A673 (cell line): ENCODE results near the gene ADH1A.

Experiments
- EZH2 ChIP-seq: fragments of 200-600 bp; sonication (generic); IDR thresholded peaks from 2 replicates; pipeline ENCODE4 v1.6.1; 2017; ENCODE audit warnings: borderline replicate concordance, low read depth, mild to moderate bottlenecking, mixed read lengths, antibody characterized with exemption, low read length; ENCODE audit not compliant: poor library complexity, severe bottlenecking
- TF ChIP-seq, protein P1 (sequence below): fragments of 300-800, 200-600 bp; sonication (generic); conservative IDR thresholded peaks from 2 replicates; pipeline ENCODE4 v1.5.1; 2017; ENCODE audit warnings: low read depth, mild to moderate bottlenecking, antibody characterized with exemption, low read length, moderate library complexity, mixed read lengths

DNA sequence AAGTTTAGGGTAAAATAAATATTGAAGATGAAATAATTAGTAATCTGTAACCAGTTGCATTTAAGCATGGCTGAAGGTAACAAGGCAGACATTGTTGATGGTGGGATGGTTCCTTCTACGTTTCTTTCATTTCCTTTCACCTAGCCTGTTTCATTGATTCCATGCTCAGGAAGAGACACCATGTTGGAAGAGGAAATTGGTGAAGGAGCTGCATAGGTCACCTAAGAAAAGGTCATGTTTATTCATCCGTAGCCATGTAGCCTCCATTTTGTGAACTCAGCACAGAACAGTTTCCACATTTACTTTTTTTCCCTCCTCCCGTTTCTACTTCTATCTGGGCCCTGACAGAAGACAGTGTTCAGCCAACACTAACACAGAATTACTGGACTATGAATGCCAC lies 26.6 kb upstream of the ADH1A start:
- TF ChIP-seq, protein P1, sequence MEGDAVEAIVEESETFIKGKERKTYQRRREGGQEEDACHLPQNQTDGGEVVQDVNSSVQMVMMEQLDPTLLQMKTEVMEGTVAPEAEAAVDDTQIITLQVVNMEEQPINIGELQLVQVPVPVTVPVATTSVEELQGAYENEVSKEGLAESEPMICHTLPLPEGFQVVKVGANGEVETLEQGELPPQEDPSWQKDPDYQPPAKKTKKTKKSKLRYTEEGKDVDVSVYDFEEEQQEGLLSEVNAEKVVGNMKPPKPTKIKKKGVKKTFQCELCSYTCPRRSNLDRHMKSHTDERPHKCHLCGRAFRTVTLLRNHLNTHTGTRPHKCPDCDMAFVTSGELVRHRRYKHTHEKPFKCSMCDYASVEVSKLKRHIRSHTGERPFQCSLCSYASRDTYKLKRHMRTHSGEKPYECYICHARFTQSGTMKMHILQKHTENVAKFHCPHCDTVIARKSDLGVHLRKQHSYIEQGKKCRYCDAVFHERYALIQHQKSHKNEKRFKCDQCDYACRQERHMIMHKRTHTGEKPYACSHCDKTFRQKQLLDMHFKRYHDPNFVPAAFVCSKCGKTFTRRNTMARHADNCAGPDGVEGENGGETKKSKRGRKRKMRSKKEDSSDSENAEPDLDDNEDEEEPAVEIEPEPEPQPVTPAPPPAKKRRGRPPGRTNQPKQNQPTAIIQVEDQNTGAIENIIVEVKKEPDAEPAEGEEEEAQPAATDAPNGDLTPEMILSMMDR: no peak
- TF ChIP-seq EZH2: no peak
